RWPE2 (cell line): Measurements from ENCODE around the gene NIBAN1.
A peak's percentile ranks its signal among the peaks of the same experiment; 100 is the strongest.

Experiments used
- ATAC-seq: fragments of 200-7000 bp; cut with Tn5 transposase; 3 replicates; pipeline ENCODE4 v1.9.1; 2021; ENCODE audit warnings: low read depth
- DNase-seq: peaks from one replicate; pipeline ENCODE4 v3.0.0-alpha.2; 2020; ENCODE audit warnings: low spot score
- H3K27ac ChIP-seq: fragments of 450-650 bp; 2 replicates; pipeline ENCODE4 v1.5.1; 2017; ENCODE audit warnings: mild to moderate bottlenecking; ENCODE audit not compliant: poor library complexity, severe bottlenecking
- H3K27me3 ChIP-seq: fragments of 250-450 bp; sonication (Bioruptor Pico); 2 replicates; pipeline ENCODE4 v1.5.1; 2021; ENCODE audit warnings: mild to moderate bottlenecking, moderate library complexity; ENCODE audit not compliant: insufficient read depth, poor library complexity, severe bottlenecking
- H3K36me3 ChIP-seq: fragments of 250-450 bp; sonication (Bioruptor Pico); 2 replicates; pipeline ENCODE4 v1.5.1; 2020; ENCODE audit warnings: low read depth, mild to moderate bottlenecking, moderate library complexity
- H3K4me1 ChIP-seq: fragments of 250-450 bp; sonication (Bioruptor Pico); 2 replicates; pipeline ENCODE4 v1.5.1; 2021; ENCODE audit warnings: mild to moderate bottlenecking, moderate library complexity; ENCODE audit not compliant: insufficient read depth, poor library complexity, severe bottlenecking
- H3K4me3 ChIP-seq: fragments of 250-450 bp; sonication (Bioruptor Pico); 2 replicates; pipeline ENCODE4 v1.5.1; 2021; ENCODE audit warnings: mild to moderate bottlenecking, moderate library complexity; ENCODE audit not compliant: severe bottlenecking
- H3K9me3 ChIP-seq: fragments of 250-450 bp; sonication (Bioruptor Pico); 2 replicates; pipeline ENCODE4 v1.5.1; 2021; ENCODE audit warnings: mild to moderate bottlenecking, moderate library complexity; ENCODE audit not compliant: severe bottlenecking
- CTCF ChIP-seq: fragments of 450-650 bp; IDR thresholded peaks from one replicate; pipeline ENCODE4 v1.5.1; 2017; ENCODE audit warnings: mild to moderate bottlenecking, moderate library complexity; ENCODE audit not compliant: poor library complexity, severe bottlenecking

NIBAN1 gene

GRCh38 chr1:184986250-184986649, 11.9 kb upstream of the NIBAN1 start:
- Histone ChIP-seq H3K27ac (no peak overlapping the region), H3K4me1 (no peaks in the 10 kb centered on the region), H3K4me3 (no peak overlapping the region), H3K9me3 (no peaks in the 10 kb centered on the region), H3K27me3 (no peaks in the 10 kb centered on the region), H3K36me3 (no peaks in the 10 kb centered on the region)
- ATAC-seq (peak; percentile 56; the same call in 2 of the 3 replicates), DNase-seq (no peak)
- peak; percentile 37 for TF ChIP-seq CTCF

GRCh38 chr1:184982002-184982954, 8.0 kb upstream of the NIBAN1 start:
- TF ChIP-seq CTCF = peak; percentile 93
- Histone ChIP-seq H3K27me3 (no peaks in the 10 kb centered on the region), H3K36me3 (no peaks in the 10 kb centered on the region), H3K4me3 (no peak overlapping the region), H3K4me1 (no peaks in the 10 kb centered on the region), H3K27ac (no peak overlapping the region), H3K9me3 (no peaks in the 10 kb centered on the region)
- DNase-seq (no peak), ATAC-seq (peak; percentile 94)

- DNase-seq = no peak
- Histone ChIP-seq H3K36me3 (no peaks in the 10 kb centered on the region), H3K4me1 (no peaks in the 10 kb centered on the region)
Measured at GRCh38 chr1:184980726-184981125, 6.4 kb upstream of the NIBAN1 start.

GRCh38 chr1:184975208-184975870, 1.0 kb upstream of the NIBAN1 start:
- no peaks in the 10 kb centered on the region for H3K27me3 ChIP-seq

More at GRCh38 chr1:184980726-184981125, 6.4 kb upstream of the NIBAN1 start:
- H3K27me3 ChIP-seq = no peaks in the 10 kb centered on the region
- ATAC-seq = no peak
- no peak overlapping the region for H3K4me3 ChIP-seq
- H3K27ac ChIP-seq = no peak overlapping the region
- H3K9me3 ChIP-seq = no peaks in the 10 kb centered on the region
- no peak for TF ChIP-seq CTCF

More at GRCh38 chr1:184975208-184975870, 1.0 kb upstream of the NIBAN1 start:
- no peak for TF ChIP-seq CTCF
- ATAC-seq (no peak), DNase-seq (no peak)
- H3K9me3 ChIP-seq = no peaks in the 10 kb centered on the region
- no peaks in the 10 kb centered on the region for H3K36me3 ChIP-seq
- no peak overlapping the region for H3K27ac ChIP-seq
- H3K4me1 ChIP-seq = peaks cover 11% of the 10 kb centered on the region
- no peak overlapping the region for H3K4me3 ChIP-seq
